HepG2 (cell line): Measurements from ENCODE around the gene MAPRE3. TPM values are rescaled to one million over a fixed set of nuclear protein-coding genes. Genes with fewer than 3 reads are reported as not detected.

Experiments used
- HOXD1 ChIP-seq: sonication (generic); formaldehyde crosslinking; IDR thresholded peaks from 2 replicates; pipeline ENCODE4 v1.5.0; 2020; ENCODE audit warnings: missing genetic modification reagents
- KDM5B ChIP-seq: sonication (generic); formaldehyde crosslinking; IDR thresholded peaks from 2 replicates; pipeline ENCODE4 v1.4.0; 2020; ENCODE audit warnings: missing genetic modification reagents, mild to moderate bottlenecking, borderline replicate concordance
- PTBP1 ChIP-seq: fragments of 200-400 bp; formaldehyde crosslinking; IDR thresholded peaks from 2 replicates; pipeline ENCODE4 v1.6.1; 2018; ENCODE audit warnings: low read length, low read depth; ENCODE audit not compliant: poor library complexity, severe bottlenecking
- RFXANK ChIP-seq: IDR thresholded peaks from 2 replicates; pipeline ENCODE4 v1.6.1; 2016
- SRSF1 ChIP-seq: fragments of 200-400 bp; formaldehyde crosslinking; optimal IDR thresholded peaks from 2 replicates; pipeline ENCODE3; 2017; ENCODE audit warnings: mild to moderate bottlenecking, low read depth, low read length, moderate library complexity
- TAF1 ChIP-seq: sonication (generic); formaldehyde crosslinking; IDR thresholded peaks from 2 replicates; pipeline ENCODE4 v1.4.0; 2020; ENCODE audit warnings: missing genetic modification reagents
- TEAD2 ChIP-seq: sonication (generic); formaldehyde crosslinking; IDR thresholded peaks from 2 replicates; pipeline ENCODE4 v1.9.0; 2021; ENCODE audit warnings: missing genetic modification reagents
- ZFP36L1 ChIP-seq: sonication (generic); formaldehyde crosslinking; IDR thresholded peaks from 2 replicates; pipeline ENCODE4 v1.8.0; 2022; ENCODE audit warnings: mild to moderate bottlenecking, missing genetic modification reagents, moderate library complexity
- ZFX ChIP-seq: sonication (generic); formaldehyde crosslinking; IDR thresholded peaks from 2 replicates; pipeline ENCODE4 v1.4.0; 2020; ENCODE audit warnings: mild to moderate bottlenecking, low read depth, missing genetic modification reagents, moderate library complexity
- ZFY ChIP-seq: sonication (generic); formaldehyde crosslinking; IDR thresholded peaks from 2 replicates; pipeline ENCODE4 v1.4.0; 2020; ENCODE audit warnings: missing genetic modification reagents
- ZNF501 ChIP-seq: sonication (generic); formaldehyde crosslinking; IDR thresholded peaks from 2 replicates; pipeline ENCODE4 v1.5.1; 2020; ENCODE audit warnings: mild to moderate bottlenecking, moderate library complexity, missing genetic modification reagents
- polyA plus RNA-seq, 8 experiments: library from polyadenylated mRNA; depleted of rRNA in 3 of 8; stranded (reverse) in 7 of 8; unstranded in 1 of 8; fragments of >200 nt; fragmentation: Illumina TruSeq in 4 of 8; extraction: Trizol in 4 of 8; gene quantifications; 2 replicates each; pipeline versions ENCODE4 v1.2.1 to v1.2.3, GENCODE V29; 2011 to 2016; ENCODE audit warnings: low read depth in 4 of 8, missing spikeins in 1 of 8, mixed read lengths in 1 of 8; ENCODE audit not compliant: insufficient read depth in 1 of 8
- total RNA-seq, 5 experiments: library from RNA; depleted of rRNA; stranded (reverse); fragments of >200 nt; fragmentation: Illumina TruSeq; extraction: Trizol; gene quantifications; 2 replicates each; pipeline ENCODE4 v1.2.3, GENCODE V29; 2016; ENCODE audit warnings: low read depth in 1 of 5
- TF ChIP-seq, protein P1 (sequence below): sonication (generic); formaldehyde crosslinking; IDR thresholded peaks from 2 replicates; pipeline ENCODE4 v1.4.0; 2020; ENCODE audit warnings: missing genetic modification reagents
- TF ChIP-seq, protein P2 (sequence below): sonication (generic); formaldehyde crosslinking; IDR thresholded peaks from 2 replicates; pipeline ENCODE4 v1.4.0; 2020; ENCODE audit warnings: missing genetic modification reagents
- TF ChIP-seq, protein P3 (sequence below): IDR thresholded peaks from 2 replicates; pipeline ENCODE4 v1.6.1; 2016; ENCODE audit warnings: low read depth, borderline replicate concordance
- TF ChIP-seq, protein P4 (sequence below): IDR thresholded peaks from 2 replicates; pipeline ENCODE4 v1.6.1; 2016; ENCODE audit warnings: control low read depth
- TF ChIP-seq, protein P5 (sequence below): sonication (generic); formaldehyde crosslinking; IDR thresholded peaks from 2 replicates; pipeline ENCODE4 v1.5.1; 2020; ENCODE audit warnings: missing genetic modification reagents, mild to moderate bottlenecking, borderline replicate concordance
- TF ChIP-seq, protein P6 (sequence below), 2 experiments: sonication (generic) in 1 of 2; formaldehyde crosslinking in 1 of 2; IDR thresholded peaks; 2 replicates each; pipeline versions ENCODE4 v1.5.1 to v1.6.1; 2011 to 2020; ENCODE audit warnings: borderline replicate concordance in 1 of 2, low read depth in 1 of 2, low read length in 1 of 2, mild to moderate bottlenecking in 1 of 2, missing genetic modification reagents in 1 of 2, moderate library complexity in 1 of 2

MAPRE3 gene
- total and polyA plus RNA-seq, 2 of the 13 experiments (the other 11 are each of a cell fraction or from before 2014, with no cell fraction given), result 0.31 to 0.91 TPM

DNA sequence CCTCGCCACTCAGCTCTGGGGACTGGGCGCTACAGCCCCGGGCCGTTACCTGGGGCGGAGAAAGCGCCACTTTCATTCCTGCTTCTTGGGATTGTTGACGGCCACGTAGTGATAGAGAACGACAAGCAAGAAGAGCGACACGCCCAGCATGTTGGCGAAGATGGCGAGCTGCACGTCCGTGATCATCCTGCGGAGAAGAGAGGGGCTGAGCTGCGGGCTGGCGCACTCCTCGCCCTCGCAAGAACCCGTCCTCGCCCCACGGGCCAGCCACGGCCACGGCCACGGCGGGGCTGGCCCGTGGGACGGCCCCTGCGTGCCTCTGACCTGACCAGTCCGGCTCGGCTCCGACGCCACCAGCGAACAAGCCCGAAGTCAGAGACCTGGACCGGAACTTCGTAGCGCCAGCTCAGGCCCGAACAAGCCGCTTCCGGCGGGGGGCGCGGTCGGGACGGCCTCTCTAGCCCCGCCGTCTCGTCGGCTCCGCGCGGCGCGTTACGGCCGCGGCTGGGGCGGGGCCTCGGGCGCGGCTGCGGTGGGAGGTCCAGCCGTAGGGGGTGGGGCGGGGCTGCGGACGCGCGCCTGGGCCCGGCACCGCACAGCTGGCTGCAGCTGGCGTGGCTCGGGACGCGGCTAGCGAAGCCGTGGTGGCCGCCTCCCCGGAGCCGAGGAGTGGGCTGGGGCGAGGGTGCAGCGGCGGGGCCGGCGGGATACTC is 101.0 kb downstream of the MAPRE3 start, which contains the start of gene OST4 (continued):
- TF ChIP-seq, protein P1, sequence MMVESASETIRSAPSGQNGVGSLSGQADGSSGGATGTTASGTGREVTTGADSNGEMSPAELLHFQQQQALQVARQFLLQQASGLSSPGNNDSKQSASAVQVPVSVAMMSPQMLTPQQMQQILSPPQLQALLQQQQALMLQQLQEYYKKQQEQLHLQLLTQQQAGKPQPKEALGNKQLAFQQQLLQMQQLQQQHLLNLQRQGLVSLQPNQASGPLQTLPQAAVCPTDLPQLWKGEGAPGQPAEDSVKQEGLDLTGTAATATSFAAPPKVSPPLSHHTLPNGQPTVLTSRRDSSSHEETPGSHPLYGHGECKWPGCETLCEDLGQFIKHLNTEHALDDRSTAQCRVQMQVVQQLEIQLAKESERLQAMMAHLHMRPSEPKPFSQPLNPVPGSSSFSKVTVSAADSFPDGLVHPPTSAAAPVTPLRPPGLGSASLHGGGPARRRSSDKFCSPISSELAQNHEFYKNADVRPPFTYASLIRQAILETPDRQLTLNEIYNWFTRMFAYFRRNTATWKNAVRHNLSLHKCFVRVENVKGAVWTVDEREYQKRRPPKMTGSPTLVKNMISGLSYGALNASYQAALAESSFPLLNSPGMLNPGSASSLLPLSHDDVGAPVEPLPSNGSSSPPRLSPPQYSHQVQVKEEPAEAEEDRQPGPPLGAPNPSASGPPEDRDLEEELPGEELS (CRISPR knock-in tag), result peak; percentile 8
- TF ChIP-seq HOXD1 (CRISPR knock-in tag) (no peak), PTBP1 (no peak), RFXANK (CRISPR knock-in tag) (peak; percentile 42; the same call in 1 of the 2 replicates), TAF1 (peak; percentile 85), ZFP36L1 (CRISPR knock-in tag) (no peak), SRSF1 (peak; percentile 74), ZFX (peak; percentile 82), ZNF501 (CRISPR knock-in tag) (peak; percentile 75; the same call in 1 of the 2 replicates), TEAD2 (CRISPR knock-in tag) (no peak), KDM5B (CRISPR knock-in tag) (peak; percentile 60; the same call in 1 of the 2 replicates), ZFY (CRISPR knock-in tag) (peak; percentile 92)
- TF ChIP-seq, protein P2, sequence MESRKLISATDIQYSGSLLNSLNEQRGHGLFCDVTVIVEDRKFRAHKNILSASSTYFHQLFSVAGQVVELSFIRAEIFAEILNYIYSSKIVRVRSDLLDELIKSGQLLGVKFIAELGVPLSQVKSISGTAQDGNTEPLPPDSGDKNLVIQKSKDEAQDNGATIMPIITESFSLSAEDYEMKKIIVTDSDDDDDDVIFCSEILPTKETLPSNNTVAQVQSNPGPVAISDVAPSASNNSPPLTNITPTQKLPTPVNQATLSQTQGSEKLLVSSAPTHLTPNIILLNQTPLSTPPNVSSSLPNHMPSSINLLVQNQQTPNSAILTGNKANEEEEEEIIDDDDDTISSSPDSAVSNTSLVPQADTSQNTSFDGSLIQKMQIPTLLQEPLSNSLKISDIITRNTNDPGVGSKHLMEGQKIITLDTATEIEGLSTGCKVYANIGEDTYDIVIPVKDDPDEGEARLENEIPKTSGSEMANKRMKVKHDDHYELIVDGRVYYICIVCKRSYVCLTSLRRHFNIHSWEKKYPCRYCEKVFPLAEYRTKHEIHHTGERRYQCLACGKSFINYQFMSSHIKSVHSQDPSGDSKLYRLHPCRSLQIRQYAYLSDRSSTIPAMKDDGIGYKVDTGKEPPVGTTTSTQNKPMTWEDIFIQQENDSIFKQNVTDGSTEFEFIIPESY (CRISPR knock-in tag), result no peak
- TF ChIP-seq, protein P3, sequence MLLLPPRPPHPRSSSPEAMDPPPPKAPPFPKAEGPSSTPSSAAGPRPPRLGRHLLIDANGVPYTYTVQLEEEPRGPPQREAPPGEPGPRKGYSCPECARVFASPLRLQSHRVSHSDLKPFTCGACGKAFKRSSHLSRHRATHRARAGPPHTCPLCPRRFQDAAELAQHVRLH, result peak; percentile 15; the same call in 1 of the 2 replicates
- TF ChIP-seq, protein P4, sequence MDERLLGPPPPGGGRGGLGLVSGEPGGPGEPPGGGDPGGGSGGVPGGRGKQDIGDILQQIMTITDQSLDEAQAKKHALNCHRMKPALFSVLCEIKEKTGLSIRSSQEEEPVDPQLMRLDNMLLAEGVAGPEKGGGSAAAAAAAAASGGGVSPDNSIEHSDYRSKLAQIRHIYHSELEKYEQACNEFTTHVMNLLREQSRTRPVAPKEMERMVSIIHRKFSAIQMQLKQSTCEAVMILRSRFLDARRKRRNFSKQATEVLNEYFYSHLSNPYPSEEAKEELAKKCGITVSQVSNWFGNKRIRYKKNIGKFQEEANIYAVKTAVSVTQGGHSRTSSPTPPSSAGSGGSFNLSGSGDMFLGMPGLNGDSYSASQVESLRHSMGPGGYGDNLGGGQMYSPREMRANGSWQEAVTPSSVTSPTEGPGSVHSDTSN (CRISPR knock-in tag), result no peak
- TF ChIP-seq, protein P5, sequence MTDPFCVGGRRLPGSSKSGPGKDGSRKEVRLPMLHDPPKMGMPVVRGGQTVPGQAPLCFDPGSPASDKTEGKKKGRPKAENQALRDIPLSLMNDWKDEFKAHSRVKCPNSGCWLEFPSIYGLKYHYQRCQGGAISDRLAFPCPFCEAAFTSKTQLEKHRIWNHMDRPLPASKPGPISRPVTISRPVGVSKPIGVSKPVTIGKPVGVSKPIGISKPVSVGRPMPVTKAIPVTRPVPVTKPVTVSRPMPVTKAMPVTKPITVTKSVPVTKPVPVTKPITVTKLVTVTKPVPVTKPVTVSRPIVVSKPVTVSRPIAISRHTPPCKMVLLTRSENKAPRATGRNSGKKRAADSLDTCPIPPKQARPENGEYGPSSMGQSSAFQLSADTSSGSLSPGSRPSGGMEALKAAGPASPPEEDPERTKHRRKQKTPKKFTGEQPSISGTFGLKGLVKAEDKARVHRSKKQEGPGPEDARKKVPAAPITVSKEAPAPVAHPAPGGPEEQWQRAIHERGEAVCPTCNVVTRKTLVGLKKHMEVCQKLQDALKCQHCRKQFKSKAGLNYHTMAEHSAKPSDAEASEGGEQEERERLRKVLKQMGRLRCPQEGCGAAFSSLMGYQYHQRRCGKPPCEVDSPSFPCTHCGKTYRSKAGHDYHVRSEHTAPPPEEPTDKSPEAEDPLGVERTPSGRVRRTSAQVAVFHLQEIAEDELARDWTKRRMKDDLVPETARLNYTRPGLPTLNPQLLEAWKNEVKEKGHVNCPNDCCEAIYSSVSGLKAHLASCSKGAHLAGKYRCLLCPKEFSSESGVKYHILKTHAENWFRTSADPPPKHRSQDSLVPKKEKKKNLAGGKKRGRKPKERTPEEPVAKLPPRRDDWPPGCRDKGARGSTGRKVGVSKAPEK (CRISPR knock-in tag), result 0 out of 2 replicates have a peak, but pooled peaks have one; percentile 84
- TF ChIP-seq, protein P6, sequence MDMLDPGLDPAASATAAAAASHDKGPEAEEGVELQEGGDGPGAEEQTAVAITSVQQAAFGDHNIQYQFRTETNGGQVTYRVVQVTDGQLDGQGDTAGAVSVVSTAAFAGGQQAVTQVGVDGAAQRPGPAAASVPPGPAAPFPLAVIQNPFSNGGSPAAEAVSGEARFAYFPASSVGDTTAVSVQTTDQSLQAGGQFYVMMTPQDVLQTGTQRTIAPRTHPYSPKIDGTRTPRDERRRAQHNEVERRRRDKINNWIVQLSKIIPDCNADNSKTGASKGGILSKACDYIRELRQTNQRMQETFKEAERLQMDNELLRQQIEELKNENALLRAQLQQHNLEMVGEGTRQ (IDR thresholded peaks at IDR 0.05; ENCODE audit: low read depth, low read length), result no peak
- TF ChIP-seq, protein P6 (CRISPR knock-in tag; IDR thresholded peaks at IDR 0.05; ENCODE audit: borderline replicate concordance), result no peak
